HepG2 (cell line): ENCODE results near the gene TCF7L2.

Source experiments
- BCL3 ChIP-seq: sonication (generic); formaldehyde crosslinking; IDR thresholded peaks from 2 replicates; pipeline ENCODE4 v1.5.1; 2020; ENCODE audit warnings: mild to moderate bottlenecking, missing genetic modification reagents, moderate library complexity
- KLF11 ChIP-seq: IDR thresholded peaks from 2 replicates; pipeline ENCODE4 v1.6.1; 2016; ENCODE audit warnings: missing compliant biosample characterization
- SSRP1 ChIP-seq: IDR thresholded peaks from 2 replicates; pipeline ENCODE4 v1.6.1; 2016; ENCODE audit warnings: control low read depth

GRCh38 chr10:112980937-112981336 lies 30.9 kb downstream of the TCF7L2 start:
- TF ChIP-seq KLF11 (no peak), SSRP1 (CRISPR knock-in tag) (no peak), BCL3 (CRISPR knock-in tag) (no peak)
